ENCODE data around the gene TMEM167B. TPM values are rescaled to one million over a fixed set of nuclear protein-coding genes. Genes with fewer than 3 reads are reported as not detected.
"Not testable (repeated sequence)": the region's sequence is repeated elsewhere in the genome, so short reads cannot be mapped to it uniquely, and the experiment has no call there.

Gene TMEM167B
- total RNA-seq, 1 experiment from 2014 or later: 18.1 TPM

DNA sequence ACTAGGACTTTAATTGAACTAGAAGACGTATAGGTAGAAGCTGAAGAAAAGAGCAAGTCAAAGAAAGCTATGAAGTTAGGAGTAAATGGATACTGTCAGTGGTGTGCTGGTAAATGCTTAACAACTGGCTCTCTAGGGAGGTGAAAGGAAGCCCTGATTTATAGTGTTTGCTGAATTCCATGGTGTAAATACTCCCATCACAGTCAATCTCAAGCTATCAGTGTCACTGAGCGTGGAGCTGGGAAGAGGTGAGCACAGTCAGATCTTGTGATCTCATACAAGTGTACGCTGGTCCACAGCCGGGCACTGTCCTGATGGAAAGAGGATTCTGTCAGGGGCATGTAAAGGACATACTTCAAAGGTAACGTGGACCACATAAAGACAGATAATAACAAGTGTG is 51.7 kb downstream of the TMEM167B start:
- Histone ChIP-seq H3K4me3 (ENCODE audit: low read depth in 2 of 2, low read length in 2 of 2) (no peak overlapping the region), H3K9me3 (ENCODE audit: control insufficient read depth, insufficient read depth, low read depth, low read length) (no peaks in the 10 kb centered on the region), H3K27ac (ENCODE audit: low read length) (no peak overlapping the region), H3K27me3 (ENCODE audit: control insufficient read depth, insufficient read depth, low read length) (no peaks in the 10 kb centered on the region), H3K4me1 (ENCODE audit: control insufficient read depth, insufficient read depth, low read length) (no peaks in the 10 kb centered on the region), H3K36me3 (ENCODE audit: control insufficient read depth, insufficient read depth, low read length) (no peaks in the 10 kb centered on the region)
- DNase-seq (ENCODE audit: low read depth, low spot score) (no peak), ATAC-seq (no peak)
- in situ Hi-C loops (cut with HindIII; ENCODE audit: low pct_unique_long_range_greater_than_20kb, low sequenced_read_pairs): no loop called here
- TF ChIP-seq TCF7L2 (IDR thresholded peaks at IDR 0.05; ENCODE audit: low read depth, low read length) (no peak), POLR2AphosphoS5 (IDR thresholded peaks at IDR 0.05; ENCODE audit: low read depth, low read length) (no peak), SIN3A (IDR thresholded peaks at IDR 0.05; ENCODE audit: borderline replicate concordance, insufficient read depth, low read depth, low read length) (no peak)
- TF ChIP-seq, protein P1, sequence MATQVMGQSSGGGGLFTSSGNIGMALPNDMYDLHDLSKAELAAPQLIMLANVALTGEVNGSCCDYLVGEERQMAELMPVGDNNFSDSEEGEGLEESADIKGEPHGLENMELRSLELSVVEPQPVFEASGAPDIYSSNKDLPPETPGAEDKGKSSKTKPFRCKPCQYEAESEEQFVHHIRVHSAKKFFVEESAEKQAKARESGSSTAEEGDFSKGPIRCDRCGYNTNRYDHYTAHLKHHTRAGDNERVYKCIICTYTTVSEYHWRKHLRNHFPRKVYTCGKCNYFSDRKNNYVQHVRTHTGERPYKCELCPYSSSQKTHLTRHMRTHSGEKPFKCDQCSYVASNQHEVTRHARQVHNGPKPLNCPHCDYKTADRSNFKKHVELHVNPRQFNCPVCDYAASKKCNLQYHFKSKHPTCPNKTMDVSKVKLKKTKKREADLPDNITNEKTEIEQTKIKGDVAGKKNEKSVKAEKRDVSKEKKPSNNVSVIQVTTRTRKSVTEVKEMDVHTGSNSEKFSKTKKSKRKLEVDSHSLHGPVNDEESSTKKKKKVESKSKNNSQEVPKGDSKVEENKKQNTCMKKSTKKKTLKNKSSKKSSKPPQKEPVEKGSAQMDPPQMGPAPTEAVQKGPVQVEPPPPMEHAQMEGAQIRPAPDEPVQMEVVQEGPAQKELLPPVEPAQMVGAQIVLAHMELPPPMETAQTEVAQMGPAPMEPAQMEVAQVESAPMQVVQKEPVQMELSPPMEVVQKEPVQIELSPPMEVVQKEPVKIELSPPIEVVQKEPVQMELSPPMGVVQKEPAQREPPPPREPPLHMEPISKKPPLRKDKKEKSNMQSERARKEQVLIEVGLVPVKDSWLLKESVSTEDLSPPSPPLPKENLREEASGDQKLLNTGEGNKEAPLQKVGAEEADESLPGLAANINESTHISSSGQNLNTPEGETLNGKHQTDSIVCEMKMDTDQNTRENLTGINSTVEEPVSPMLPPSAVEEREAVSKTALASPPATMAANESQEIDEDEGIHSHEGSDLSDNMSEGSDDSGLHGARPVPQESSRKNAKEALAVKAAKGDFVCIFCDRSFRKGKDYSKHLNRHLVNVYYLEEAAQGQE (IDR thresholded peaks at IDR 0.05; ENCODE audit: insufficient read depth in 1 of 2, low read depth in 2 of 2, low read length in 1 of 2): no peak
- TF ChIP-seq, protein P2, sequence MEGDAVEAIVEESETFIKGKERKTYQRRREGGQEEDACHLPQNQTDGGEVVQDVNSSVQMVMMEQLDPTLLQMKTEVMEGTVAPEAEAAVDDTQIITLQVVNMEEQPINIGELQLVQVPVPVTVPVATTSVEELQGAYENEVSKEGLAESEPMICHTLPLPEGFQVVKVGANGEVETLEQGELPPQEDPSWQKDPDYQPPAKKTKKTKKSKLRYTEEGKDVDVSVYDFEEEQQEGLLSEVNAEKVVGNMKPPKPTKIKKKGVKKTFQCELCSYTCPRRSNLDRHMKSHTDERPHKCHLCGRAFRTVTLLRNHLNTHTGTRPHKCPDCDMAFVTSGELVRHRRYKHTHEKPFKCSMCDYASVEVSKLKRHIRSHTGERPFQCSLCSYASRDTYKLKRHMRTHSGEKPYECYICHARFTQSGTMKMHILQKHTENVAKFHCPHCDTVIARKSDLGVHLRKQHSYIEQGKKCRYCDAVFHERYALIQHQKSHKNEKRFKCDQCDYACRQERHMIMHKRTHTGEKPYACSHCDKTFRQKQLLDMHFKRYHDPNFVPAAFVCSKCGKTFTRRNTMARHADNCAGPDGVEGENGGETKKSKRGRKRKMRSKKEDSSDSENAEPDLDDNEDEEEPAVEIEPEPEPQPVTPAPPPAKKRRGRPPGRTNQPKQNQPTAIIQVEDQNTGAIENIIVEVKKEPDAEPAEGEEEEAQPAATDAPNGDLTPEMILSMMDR (IDR thresholded peaks at IDR 0.05): no peak
- ChIA-PET POLR2A (no interaction called here), CTCF (no interaction called here)
- no TSS peak for BruUV-seq (replicated peaks)
- intact Hi-C loops (cut with micrococcal nuclease; ENCODE audit: unreplicated experiment): no loop called here

DNA sequence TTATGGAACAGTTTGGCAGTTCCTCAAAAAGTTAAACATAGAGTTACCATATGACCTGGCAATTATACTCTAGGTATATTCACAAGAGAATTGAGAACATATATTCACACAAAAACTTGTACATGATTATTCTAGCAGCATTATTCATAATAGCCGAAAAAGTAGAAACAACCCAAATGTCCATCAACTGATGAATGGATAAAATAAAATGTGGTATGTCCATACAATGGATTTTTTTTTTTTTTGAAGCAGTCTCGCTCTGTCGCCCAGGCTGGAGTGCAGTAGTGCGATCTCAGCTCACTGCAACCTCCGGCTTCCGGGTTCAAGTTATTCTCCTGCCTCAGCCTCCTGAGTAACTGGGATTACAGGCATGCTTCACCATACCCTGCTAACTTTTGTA is 52.2 kb downstream of the TMEM167B start:
- H3K4me1 ChIP-seq (ENCODE audit: control insufficient read depth, insufficient read depth, low read length); H3K27me3 ChIP-seq (ENCODE audit: control insufficient read depth, insufficient read depth, low read length); BruUV-seq (replicated peaks); H3K9me3 ChIP-seq (ENCODE audit: control insufficient read depth, insufficient read depth, low read depth, low read length); H3K4me3 ChIP-seq (ENCODE audit: low read depth in 2 of 2, low read length in 2 of 2); intact Hi-C loops (cut with micrococcal nuclease; ENCODE audit: unreplicated experiment); in situ Hi-C loops (cut with HindIII; ENCODE audit: low pct_unique_long_range_greater_than_20kb, low sequenced_read_pairs); CTCF ChIA-PET; ATAC-seq; DNase-seq (ENCODE audit: low read depth, low spot score); POLR2A ChIA-PET; H3K36me3 ChIP-seq (ENCODE audit: control insufficient read depth, insufficient read depth, low read length); H3K27ac ChIP-seq (ENCODE audit: low read length): not testable (repeated sequence)

Other genes with a start within 250 kb of the TMEM167B start
- 0.26 TPM for gene AKNAD1, start 233.7 kb upstream of the TMEM167B start, total RNA-seq (2021; ENCODE audit: unreplicated experiment)
- gene GPSM2, start 213.8 kb upstream of the TMEM167B start, total RNA-seq (2021; ENCODE audit: unreplicated experiment): 36.3 TPM
- gene CLCC1, start 127.3 kb upstream of the TMEM167B start, total RNA-seq (2021; ENCODE audit: unreplicated experiment): 28.4 TPM
- 9.6 TPM for gene WDR47, start 48.7 kb upstream of the TMEM167B start, total RNA-seq (2021; ENCODE audit: unreplicated experiment)
- 28.9 TPM for gene TAF13, start 14.8 kb upstream of the TMEM167B start, total RNA-seq (2021; ENCODE audit: unreplicated experiment)
- 0.28 TPM for gene ELAPOR1, start 23.4 kb downstream of the TMEM167B start, total RNA-seq (2021; ENCODE audit: unreplicated experiment)
- 115 TPM for gene SARS1, start 123.2 kb downstream of the TMEM167B start, total RNA-seq (2021; ENCODE audit: unreplicated experiment)
- gene CELSR2, start 158.8 kb downstream of the TMEM167B start, total RNA-seq (2021; ENCODE audit: unreplicated experiment): 4.1 TPM
- 40.6 TPM for gene PSRC1, start 192.4 kb downstream of the TMEM167B start, total RNA-seq (2021; ENCODE audit: unreplicated experiment)
- gene MYBPHL, start 216.2 kb downstream of the TMEM167B start, total RNA-seq (2021; ENCODE audit: unreplicated experiment): not detected